Measurements from ENCODE around the gene SAT2. TPM values are rescaled to one million over a fixed set of nuclear protein-coding genes. Genes with fewer than 3 reads are reported as not detected.

SAT2 gene
- total and polyA plus RNA-seq, 2 of the 13 experiments (the other 11 are each of a cell fraction or from before 2014, with no cell fraction given): 37.6 to 93.7 TPM

DNA sequence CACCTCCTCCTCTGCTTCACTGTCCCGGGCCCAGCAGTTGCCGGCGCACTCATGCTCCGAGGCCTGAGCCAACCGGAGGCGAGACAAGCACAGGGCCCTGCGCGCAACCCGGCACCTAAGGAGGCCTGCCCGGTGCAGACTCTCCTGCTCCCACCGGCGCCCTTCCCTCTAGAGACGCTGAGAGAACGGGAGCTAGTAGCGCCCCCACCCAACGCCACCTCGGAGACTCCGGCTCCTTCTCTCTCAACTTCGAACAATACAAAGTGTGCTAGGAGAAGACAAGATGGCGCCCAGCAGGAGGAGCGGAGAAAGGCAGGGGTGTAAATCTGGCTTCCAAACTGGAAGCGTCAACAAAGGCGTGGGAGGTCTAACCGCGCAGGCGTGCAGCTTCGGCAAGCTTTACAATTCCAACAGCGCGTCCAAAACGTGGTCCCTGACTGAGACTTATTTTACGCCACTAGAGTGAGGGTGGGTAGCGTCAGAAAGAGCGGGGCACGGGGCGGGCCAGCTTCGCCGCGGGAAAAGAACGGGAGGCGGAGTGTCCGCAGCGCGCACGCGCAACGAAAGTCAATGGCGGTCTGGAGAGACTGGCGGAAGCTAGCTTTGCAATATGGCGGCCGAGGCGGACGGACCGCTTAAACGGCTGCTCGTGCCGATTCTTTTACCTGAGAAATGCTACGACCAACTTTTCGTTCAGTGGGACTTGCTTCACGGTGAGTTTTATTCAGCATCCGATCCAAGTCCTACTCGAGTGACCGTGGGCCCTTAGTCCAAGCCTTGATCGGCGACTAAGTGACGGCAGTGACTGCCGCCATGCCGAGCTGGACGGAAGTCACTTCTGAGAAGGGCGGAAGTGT lies 44.1 kb downstream of the SAT2 start, which contains the start of gene MPDU1 (continued):
- peak; percentile 58 for TF ChIP-seq SRSF1 (optimal IDR thresholded peaks at IDR 0.05; ENCODE audit: low read depth, low read length)
- no peak for TF ChIP-seq ZNF10 (CRISPR knock-in tag; IDR thresholded peaks at IDR 0.05; ENCODE audit: borderline replicate concordance, low read depth)
- TF ChIP-seq CCAR2 (optimal IDR thresholded peaks at IDR 0.05; ENCODE audit: low read depth, low read length): no peak
- TF ChIP-seq, protein P1, sequence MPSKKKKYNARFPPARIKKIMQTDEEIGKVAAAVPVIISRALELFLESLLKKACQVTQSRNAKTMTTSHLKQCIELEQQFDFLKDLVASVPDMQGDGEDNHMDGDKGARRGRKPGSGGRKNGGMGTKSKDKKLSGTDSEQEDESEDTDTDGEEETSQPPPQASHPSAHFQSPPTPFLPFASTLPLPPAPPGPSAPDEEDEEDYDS (CRISPR knock-in tag; IDR thresholded peaks at IDR 0.05): peak; percentile 80
- peak; percentile 94 for TF ChIP-seq GABPB1 (CRISPR knock-in tag; IDR thresholded peaks at IDR 0.05)
- TF ChIP-seq ZFP82 (CRISPR knock-in tag; IDR thresholded peaks at IDR 0.05; ENCODE audit: borderline replicate concordance): no peak
- peak; percentile 41; the same call in 1 of the 2 replicates for TF ChIP-seq ZNF878 (CRISPR knock-in tag; IDR thresholded peaks at IDR 0.05)
- peak; percentile 72; the same call in 1 of the 2 replicates for TF ChIP-seq TMF1 (CRISPR knock-in tag; IDR thresholded peaks at IDR 0.05; ENCODE audit: low read depth)
- peak; percentile 78; the same call in 1 of the 2 replicates for TF ChIP-seq ZNF772 (CRISPR knock-in tag; IDR thresholded peaks at IDR 0.05)
- no peak for TF ChIP-seq FOXP1 (IDR thresholded peaks at IDR 0.05)
- TF ChIP-seq FOXP1 (CRISPR knock-in tag; IDR thresholded peaks at IDR 0.05): no peak
- TF ChIP-seq PLRG1 (conservative IDR thresholded peaks at IDR 0.05): no peak
- TF ChIP-seq, protein P2, sequence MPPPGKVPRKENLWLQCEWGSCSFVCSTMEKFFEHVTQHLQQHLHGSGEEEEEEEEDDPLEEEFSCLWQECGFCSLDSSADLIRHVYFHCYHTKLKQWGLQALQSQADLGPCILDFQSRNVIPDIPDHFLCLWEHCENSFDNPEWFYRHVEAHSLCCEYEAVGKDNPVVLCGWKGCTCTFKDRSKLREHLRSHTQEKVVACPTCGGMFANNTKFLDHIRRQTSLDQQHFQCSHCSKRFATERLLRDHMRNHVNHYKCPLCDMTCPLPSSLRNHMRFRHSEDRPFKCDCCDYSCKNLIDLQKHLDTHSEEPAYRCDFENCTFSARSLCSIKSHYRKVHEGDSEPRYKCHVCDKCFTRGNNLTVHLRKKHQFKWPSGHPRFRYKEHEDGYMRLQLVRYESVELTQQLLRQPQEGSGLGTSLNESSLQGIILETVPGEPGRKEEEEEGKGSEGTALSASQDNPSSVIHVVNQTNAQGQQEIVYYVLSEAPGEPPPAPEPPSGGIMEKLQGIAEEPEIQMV (CRISPR knock-in tag; IDR thresholded peaks at IDR 0.05; ENCODE audit: low read depth): peak; percentile 59; the same call in 1 of the 2 replicates
- no peak for TF ChIP-seq MTF1 (CRISPR knock-in tag; IDR thresholded peaks at IDR 0.05)
- peak; percentile 87 for TF ChIP-seq ZNF547 (CRISPR knock-in tag; IDR thresholded peaks at IDR 0.05)
- TF ChIP-seq HOXA9 (CRISPR knock-in tag; IDR thresholded peaks at IDR 0.05; ENCODE audit: borderline replicate concordance): no peak
- TF ChIP-seq NFKBIZ (CRISPR knock-in tag; IDR thresholded peaks at IDR 0.05): 0 out of 2 replicates have a peak, but pooled peaks have one; percentile 40
- TF ChIP-seq PHF20 (CRISPR knock-in tag; IDR thresholded peaks at IDR 0.05): peak; percentile 88
- no peak for TF ChIP-seq ZNF768 (CRISPR knock-in tag; IDR thresholded peaks at IDR 0.05)
- TF ChIP-seq IKZF4 (CRISPR knock-in tag; IDR thresholded peaks at IDR 0.05; ENCODE audit: borderline replicate concordance, low read depth, not compliant biosample characterization): peak; percentile 54
- no peak for TF ChIP-seq ZSCAN9 (CRISPR knock-in tag; IDR thresholded peaks at IDR 0.05; ENCODE audit: borderline replicate concordance)
- peak; percentile 77 for TF ChIP-seq AGO2 (optimal IDR thresholded peaks at IDR 0.05; ENCODE audit: low read depth, low read length)
- peak; percentile 30; the same call in 1 of the 2 replicates for TF ChIP-seq SP5 (CRISPR knock-in tag; IDR thresholded peaks at IDR 0.05; ENCODE audit: borderline replicate concordance, low read depth)
- no peak for TF ChIP-seq ZNF713 (CRISPR knock-in tag; IDR thresholded peaks at IDR 0.05)
- no peak for TF ChIP-seq HNRNPH1 (optimal IDR thresholded peaks at IDR 0.05; ENCODE audit: low read depth, low read length)
- no peak for TF ChIP-seq GTF3A (CRISPR knock-in tag; conservative IDR thresholded peaks at IDR 0.05)
- TF ChIP-seq, protein P3, sequence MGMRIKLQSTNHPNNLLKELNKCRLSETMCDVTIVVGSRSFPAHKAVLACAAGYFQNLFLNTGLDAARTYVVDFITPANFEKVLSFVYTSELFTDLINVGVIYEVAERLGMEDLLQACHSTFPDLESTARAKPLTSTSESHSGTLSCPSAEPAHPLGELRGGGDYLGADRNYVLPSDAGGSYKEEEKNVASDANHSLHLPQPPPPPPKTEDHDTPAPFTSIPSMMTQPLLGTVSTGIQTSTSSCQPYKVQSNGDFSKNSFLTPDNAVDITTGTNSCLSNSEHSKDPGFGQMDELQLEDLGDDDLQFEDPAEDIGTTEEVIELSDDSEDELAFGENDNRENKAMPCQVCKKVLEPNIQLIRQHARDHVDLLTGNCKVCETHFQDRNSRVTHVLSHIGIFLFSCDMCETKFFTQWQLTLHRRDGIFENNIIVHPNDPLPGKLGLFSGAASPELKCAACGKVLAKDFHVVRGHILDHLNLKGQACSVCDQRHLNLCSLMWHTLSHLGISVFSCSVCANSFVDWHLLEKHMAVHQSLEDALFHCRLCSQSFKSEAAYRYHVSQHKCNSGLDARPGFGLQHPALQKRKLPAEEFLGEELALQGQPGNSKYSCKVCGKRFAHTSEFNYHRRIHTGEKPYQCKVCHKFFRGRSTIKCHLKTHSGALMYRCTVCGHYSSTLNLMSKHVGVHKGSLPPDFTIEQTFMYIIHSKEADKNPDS (CRISPR knock-in tag; IDR thresholded peaks at IDR 0.05): peak; percentile 42; the same call in 1 of the 2 replicates
- peak; percentile 75; the same call in 1 of the 2 replicates for TF ChIP-seq CREM (IDR thresholded peaks at IDR 0.05)
- no peak for TF ChIP-seq CREM (CRISPR knock-in tag; IDR thresholded peaks at IDR 0.05)

Data from HepG2 (cell line).